NCI-H446 (cell line): ENCODE results near the gene FOXP4.

Experiments
- DNase-seq, 2 experiments: peaks; one replicate each; lab custom pipeline; 2025; lab: John Stamatoyannopoulos, UW

Gene FOXP4

GRCh38 chr6:41582540-41582939 lies 36.4 kb downstream of the FOXP4 start:
- no peak for DNase-seq

- no peak for DNase-seq
These were observed 37.4 kb downstream of the FOXP4 start for GRCh38 chr6:41583565-41583964.

GRCh38 chr6:41584205-41584604 lies 38.0 kb downstream of the FOXP4 start:
- no peak for DNase-seq

GRCh38 chr6:41584668-41585205 lies 38.6 kb downstream of the FOXP4 start:
- no peak for DNase-seq

GRCh38 chr6:41585605-41586004 lies 39.4 kb downstream of the FOXP4 start:
- no peak for DNase-seq

- no peak for DNase-seq
These were observed 40.2 kb downstream of the FOXP4 start for GRCh38 chr6:41586252-41587007.

GRCh38 chr6:41587131-41587879 lies 41.1 kb downstream of the FOXP4 start:
- no peak for DNase-seq

- no peak for DNase-seq
These were observed 41.9 kb downstream of the FOXP4 start for GRCh38 chr6:41588111-41588510.

- no peak for DNase-seq
These were observed 43.0 kb downstream of the FOXP4 start for GRCh38 chr6:41589223-41589622.

GRCh38 chr6:41589636-41590622 lies 43.7 kb downstream of the FOXP4 start:
- DNase-seq, result no peak

- no peak for DNase-seq
These were observed 44.9 kb downstream of the FOXP4 start for GRCh38 chr6:41591122-41591521.

GRCh38 chr6:41591859-41592502 lies 45.8 kb downstream of the FOXP4 start:
- peak; percentile 62 to 64 for DNase-seq

- DNase-seq, result no peak
These were observed 47.2 kb downstream of the FOXP4 start for GRCh38 chr6:41593406-41593805.

GRCh38 chr6:41593839-41594238 lies 47.7 kb downstream of the FOXP4 start:
- no peak for DNase-seq

GRCh38 chr6:41594326-41594725 lies 48.1 kb downstream of the FOXP4 start:
- no peak for DNase-seq

- no peak for DNase-seq
These were observed 48.6 kb downstream of the FOXP4 start for GRCh38 chr6:41594766-41595165.

- no peak for DNase-seq
These were observed 49.0 kb downstream of the FOXP4 start for GRCh38 chr6:41595166-41595565.

- no peak for DNase-seq
These were observed 50.0 kb downstream of the FOXP4 start for GRCh38 chr6:41596096-41596685.

- no peak for DNase-seq
These were observed 50.6 kb downstream of the FOXP4 start for GRCh38 chr6:41596807-41597206.

- DNase-seq, result no peak
These were observed 51.2 kb downstream of the FOXP4 start for GRCh38 chr6:41597246-41598000.
